Kidney (tissue), 14 donors: ENCODE data around the gene CCDC38. TPM values are rescaled to one million over a fixed set of nuclear protein-coding genes. Genes with fewer than 3 reads are reported as not detected.

Source experiments
- DNase-seq, 5 donors: peaks; one replicate each; pipeline ENCODE4 v3.0.0-alpha.2; 2013 to 2020
- FAIRE-seq: peaks from 2 replicates; lab custom pipeline; 2012; peaks lifted over from hg19 to GRCh38; lab: Jason Lieb, UNC
- H3K27ac ChIP-seq, 2 donors: one replicate each; pipeline ENCODE4 v1.7.0; 2013; ENCODE audit warnings: low read depth in 2 of 2, low read length in 2 of 2, inconsistent platforms in 1 of 2
- H3K27me3 ChIP-seq: one replicate; pipeline ENCODE4 v1.7.1; 2013; ENCODE audit warnings: low read length, inconsistent platforms; ENCODE audit not compliant: control insufficient read depth, insufficient read depth
- H3K36me3 ChIP-seq, 3 donors: one replicate each; pipeline versions ENCODE4 v1.7.0 to v1.7.1; 2013; ENCODE audit warnings: low read length in 3 of 3, control low read depth in 1 of 3, inconsistent platforms in 1 of 3; ENCODE audit not compliant: insufficient read depth in 3 of 3, control insufficient read depth in 2 of 3
- H3K4me1 ChIP-seq, 3 donors: one replicate each; pipeline versions ENCODE4 v1.7.0 to v1.7.1; 2013; ENCODE audit warnings: low read length in 3 of 3, inconsistent platforms in 1 of 3, low read depth in 1 of 3; ENCODE audit not compliant: control insufficient read depth in 2 of 3, insufficient read depth in 2 of 3
- H3K4me3 ChIP-seq, 3 donors: one replicate each; pipeline versions ENCODE4 v1.7.0 to v1.8.1; 2013; ENCODE audit warnings: low read length in 3 of 3, control low read depth in 1 of 3, inconsistent platforms in 1 of 3
- H3K9ac ChIP-seq, 3 donors: one replicate each; pipeline versions ENCODE4 v1.7.0 to v1.7.1; 2013; ENCODE audit warnings: low read length in 3 of 3, control low read depth in 1 of 3, inconsistent platforms in 1 of 3
- H3K9me3 ChIP-seq, 3 donors: one replicate each; pipeline versions ENCODE4 v1.7.0 to v1.7.1; 2013; ENCODE audit warnings: low read length in 3 of 3, control low read depth in 1 of 3, inconsistent platforms in 1 of 3; ENCODE audit not compliant: control insufficient read depth in 2 of 3, insufficient read depth in 1 of 3
- intact Hi-C: fragments of 100-400 bp; cut with DNase I; formaldehyde crosslinking; loops from one replicate; pipeline ENCODE4 v1.11.1; 2022
- polyA plus RNA-seq: library from polyadenylated mRNA; stranded (reverse); fragments of 350-450 nt; fragmentation: Illumina TruSeq; extraction: RNeasy Lipid Tissue Mini Kit (QIAGEN cat#74804); gene quantifications from one replicate; pipeline ENCODE4 v1.2.3, GENCODE V29; 2014; ENCODE audit warnings: low read depth, low replicate concordance; ENCODE audit not compliant: insufficient read depth
- total RNA-seq: library from RNA; stranded (reverse); fragmentation: NEBNext Ultra II Directional; extraction: Animal tissue kit (Norgen Biotek cat#: 25700); gene quantifications from one replicate; pipeline ENCODE4 v1.2.1, GENCODE V29; 2021
- TF ChIP-seq, protein P1 (sequence below): IDR thresholded peaks from 3 replicates; pipeline ENCODE4 v1.5.1; 2012; ENCODE audit warnings: mild to moderate bottlenecking, moderate library complexity, borderline replicate concordance; ENCODE audit not compliant: insufficient read depth; ENCODE audit errors: extremely low read depth
- donor health status: control.
- donor health status: control.
- donor health status: control.
- donor health status: control.
- donor health status: control.
- donor health status: DM: yes; HTN: yes; CAD: no.
- donor health status: Normal renal cell carcinoma (clear cell type).

CCDC38 gene
- total and polyA plus RNA-seq, 2 donors from 2014 or later, result 0.31 TPM; not detected in 1

- H3K4me1 ChIP-seq, result no peaks in the 10 kb centered on the region
- DNase-seq, result no peak
- FAIRE-seq, result no peak
- no peaks in the 10 kb centered on the region for H3K27me3 ChIP-seq
- no peaks in the 10 kb centered on the region for H3K36me3 ChIP-seq
- H3K9ac ChIP-seq, result no peak overlapping the region
- no peak overlapping the region for H3K4me3 ChIP-seq
- H3K9me3 ChIP-seq, result no peaks in the 10 kb centered on the region
- no peak overlapping the region for H3K27ac ChIP-seq
- TF ChIP-seq, protein P1, sequence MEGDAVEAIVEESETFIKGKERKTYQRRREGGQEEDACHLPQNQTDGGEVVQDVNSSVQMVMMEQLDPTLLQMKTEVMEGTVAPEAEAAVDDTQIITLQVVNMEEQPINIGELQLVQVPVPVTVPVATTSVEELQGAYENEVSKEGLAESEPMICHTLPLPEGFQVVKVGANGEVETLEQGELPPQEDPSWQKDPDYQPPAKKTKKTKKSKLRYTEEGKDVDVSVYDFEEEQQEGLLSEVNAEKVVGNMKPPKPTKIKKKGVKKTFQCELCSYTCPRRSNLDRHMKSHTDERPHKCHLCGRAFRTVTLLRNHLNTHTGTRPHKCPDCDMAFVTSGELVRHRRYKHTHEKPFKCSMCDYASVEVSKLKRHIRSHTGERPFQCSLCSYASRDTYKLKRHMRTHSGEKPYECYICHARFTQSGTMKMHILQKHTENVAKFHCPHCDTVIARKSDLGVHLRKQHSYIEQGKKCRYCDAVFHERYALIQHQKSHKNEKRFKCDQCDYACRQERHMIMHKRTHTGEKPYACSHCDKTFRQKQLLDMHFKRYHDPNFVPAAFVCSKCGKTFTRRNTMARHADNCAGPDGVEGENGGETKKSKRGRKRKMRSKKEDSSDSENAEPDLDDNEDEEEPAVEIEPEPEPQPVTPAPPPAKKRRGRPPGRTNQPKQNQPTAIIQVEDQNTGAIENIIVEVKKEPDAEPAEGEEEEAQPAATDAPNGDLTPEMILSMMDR, result no peak
- intact Hi-C loops, result no loop called here
Measured at GRCh38 chr12:95880895-95881294, 61.5 kb downstream of the CCDC38 start.

- H3K4me3 ChIP-seq, result no peak overlapping the region
- intact Hi-C loops, result no loop called here
- no peaks in the 10 kb centered on the region for H3K4me1 ChIP-seq
- DNase-seq, result no peak
- H3K36me3 ChIP-seq, result no peaks in the 10 kb centered on the region
- no peak overlapping the region for H3K9ac ChIP-seq
- H3K9me3 ChIP-seq, result no peaks in the 10 kb centered on the region
- no peak for FAIRE-seq
- H3K27me3 ChIP-seq, result no peaks in the 10 kb centered on the region
- no peak overlapping the region for H3K27ac ChIP-seq
- TF ChIP-seq, protein P1, result no peak
Measured at GRCh38 chr12:95877622-95878021, 64.8 kb downstream of the CCDC38 start.

DNA sequence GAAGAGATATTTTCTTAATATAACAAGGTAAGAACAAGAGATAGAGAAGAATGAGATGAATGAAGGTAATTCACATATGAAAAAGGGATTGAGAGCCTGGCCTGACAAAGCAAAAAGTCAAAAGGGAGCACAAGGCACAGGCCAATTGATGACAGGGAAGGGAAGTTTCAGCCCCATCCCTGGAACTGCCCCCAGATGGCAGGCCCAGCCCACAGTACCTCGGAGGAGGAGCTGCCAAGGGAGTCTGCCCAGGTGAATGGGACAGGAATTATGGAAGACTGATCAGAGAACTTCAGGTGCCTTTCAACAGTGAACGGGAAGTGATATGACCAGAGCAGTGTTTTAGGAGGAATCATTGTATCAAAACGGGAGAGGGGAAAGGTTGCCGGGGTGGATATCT is 68.0 kb downstream of the CCDC38 start:
- TF ChIP-seq, protein P1, result no peak
- intact Hi-C loops, result no loop called here
- H3K4me1 ChIP-seq, result no peaks in the 10 kb centered on the region
- no peak overlapping the region for H3K27ac ChIP-seq
- DNase-seq, result no peak
- no peaks in the 10 kb centered on the region for H3K27me3 ChIP-seq
- H3K4me3 ChIP-seq, result no peak overlapping the region
- H3K9me3 ChIP-seq, result no peaks in the 10 kb centered on the region
- FAIRE-seq, result no peak
- H3K36me3 ChIP-seq, result no peaks in the 10 kb centered on the region
- no peak overlapping the region for H3K9ac ChIP-seq

DNA sequence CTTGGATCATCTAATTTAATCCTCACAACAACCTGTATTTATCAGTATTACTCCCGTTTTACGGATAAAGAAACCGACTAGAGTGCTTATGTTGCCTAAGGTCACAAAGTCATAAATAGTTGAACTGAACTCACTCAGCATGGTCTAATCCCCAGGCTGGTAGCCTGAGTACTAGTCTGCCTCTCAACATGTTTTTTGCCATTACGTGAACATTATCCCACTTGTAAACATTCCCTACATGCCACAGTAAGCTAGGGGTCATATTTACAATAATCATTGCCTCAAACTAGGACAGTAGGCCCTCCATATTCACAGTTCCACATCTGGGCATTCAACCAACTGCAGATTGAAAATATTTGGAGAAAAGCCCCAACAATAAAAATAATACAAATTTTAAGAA is 71.5 kb downstream of the CCDC38 start:
- intact Hi-C loops, result no loop called here
- FAIRE-seq (no peak), DNase-seq (no peak)
- Histone ChIP-seq H3K27me3 (no peaks in the 10 kb centered on the region), H3K9me3 (no peaks in the 10 kb centered on the region), H3K9ac (no peak overlapping the region), H3K27ac (no peak overlapping the region), H3K4me3 (no peak overlapping the region), H3K36me3 (peaks cover 0 to 4% (median 0%) of the 10 kb centered on the region in 3 donors), H3K4me1 (no peaks in the 10 kb centered on the region)
- TF ChIP-seq, protein P1, result no peak
